ENCODE data around the gene CDKL1. TPM values are rescaled to one million over a fixed set of nuclear protein-coding genes. Genes with fewer than 3 reads are reported as not detected.

Gene CDKL1
- total RNA-seq, 4 donors from 2014 or later = 8.2 to 22.5 (median 9.5) TPM

DNA sequence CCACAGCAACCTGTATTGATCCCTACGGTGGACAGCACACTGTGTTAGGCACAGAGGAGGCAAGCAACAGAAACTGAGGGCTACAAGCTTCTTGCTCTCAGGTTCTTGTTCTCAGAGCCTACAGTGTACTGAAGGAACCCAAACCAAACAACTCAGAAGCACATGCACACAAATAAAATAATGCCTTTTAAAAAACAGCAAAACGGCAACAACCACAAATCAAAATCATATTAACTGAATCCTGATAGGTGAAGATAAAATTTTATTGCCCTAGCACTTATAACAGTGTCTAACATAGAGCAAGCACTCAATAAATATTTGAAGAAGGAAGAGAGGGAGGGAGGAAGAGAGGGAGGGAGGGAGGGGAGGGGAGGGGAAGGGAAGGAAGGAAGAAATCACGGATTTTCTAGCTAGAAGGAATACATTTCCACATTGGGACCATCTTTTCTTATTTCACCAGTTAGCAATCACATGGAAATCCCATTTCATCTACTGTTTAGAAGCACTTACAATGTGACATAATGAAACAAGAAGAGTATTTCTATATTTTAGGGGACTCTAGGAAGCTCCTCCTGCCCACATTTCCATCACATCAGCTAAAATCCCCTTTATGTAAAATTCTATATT, 57.4 kb downstream of the CDKL1 start:
- peaks cover 0 to 49% (median 23%) of the 10 kb centered on the region in 4 donors for H3K4me1 ChIP-seq
- H3K27ac ChIP-seq = peak overlapping the region in 1 of 4 donors; percentile 11
- H3K27me3 ChIP-seq = no peaks in the 10 kb centered on the region
- H3K4me3 ChIP-seq = no peak overlapping the region
- peaks cover 0 to 7% (median 0%) of the 10 kb centered on the region in 3 donors for H3K36me3 ChIP-seq
- TF ChIP-seq POLR2A (IDR thresholded peaks at IDR 0.05) (no peak), CTCF (IDR thresholded peaks at IDR 0.05) (no peak), EP300 (IDR thresholded peaks at IDR 0.05) (no peak)
- DNase-seq (ENCODE audit: low spot score in 2 of 2) = no peak
- no peaks in the 10 kb centered on the region for H3K9me3 ChIP-seq
- 60 to 65% methylated on average over 3 of the region's 3 CpGs for WGBS, 2 donors

DNA sequence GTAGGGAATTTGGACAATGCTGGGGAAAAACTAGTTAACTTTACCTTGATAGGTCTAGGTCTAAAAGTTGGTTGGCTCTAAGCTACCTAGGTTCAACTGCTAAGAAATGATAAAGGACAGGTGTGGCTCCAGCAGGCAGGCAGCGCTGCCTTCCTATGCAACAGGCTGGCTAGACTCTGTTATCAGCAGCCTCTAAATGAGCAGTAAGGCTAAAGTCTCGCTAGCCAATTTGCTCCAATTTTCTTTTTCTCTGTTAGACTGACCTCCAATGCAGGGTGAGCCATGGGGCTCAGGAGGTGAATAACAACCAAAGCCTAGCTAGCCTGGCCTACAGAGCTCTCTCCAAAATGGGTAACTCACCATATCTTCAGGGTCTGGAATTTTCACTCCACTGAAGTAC, 58.1 kb downstream of the CDKL1 start:
- no peaks in the 10 kb centered on the region for H3K9me3 ChIP-seq
- no peaks in the 10 kb centered on the region for H3K27me3 ChIP-seq
- no peak for TF ChIP-seq POLR2A (IDR thresholded peaks at IDR 0.05)
- TF ChIP-seq EP300 (IDR thresholded peaks at IDR 0.05) = no peak
- TF ChIP-seq CTCF (IDR thresholded peaks at IDR 0.05) = no peak
- peaks cover 0 to 43% (median 22%) of the 10 kb centered on the region in 4 donors for H3K4me1 ChIP-seq
- H3K4me3 ChIP-seq = no peak overlapping the region
- H3K36me3 ChIP-seq = peaks cover 0 to 7% (median 0%) of the 10 kb centered on the region in 3 donors
- H3K27ac ChIP-seq = peak overlapping the region in 1 of 4 donors; percentile 11
- 96% methylated on average over 2 of the region's 2 CpGs for WGBS, 2 donors
- no peak for DNase-seq (ENCODE audit: low spot score in 2 of 2)

DNA sequence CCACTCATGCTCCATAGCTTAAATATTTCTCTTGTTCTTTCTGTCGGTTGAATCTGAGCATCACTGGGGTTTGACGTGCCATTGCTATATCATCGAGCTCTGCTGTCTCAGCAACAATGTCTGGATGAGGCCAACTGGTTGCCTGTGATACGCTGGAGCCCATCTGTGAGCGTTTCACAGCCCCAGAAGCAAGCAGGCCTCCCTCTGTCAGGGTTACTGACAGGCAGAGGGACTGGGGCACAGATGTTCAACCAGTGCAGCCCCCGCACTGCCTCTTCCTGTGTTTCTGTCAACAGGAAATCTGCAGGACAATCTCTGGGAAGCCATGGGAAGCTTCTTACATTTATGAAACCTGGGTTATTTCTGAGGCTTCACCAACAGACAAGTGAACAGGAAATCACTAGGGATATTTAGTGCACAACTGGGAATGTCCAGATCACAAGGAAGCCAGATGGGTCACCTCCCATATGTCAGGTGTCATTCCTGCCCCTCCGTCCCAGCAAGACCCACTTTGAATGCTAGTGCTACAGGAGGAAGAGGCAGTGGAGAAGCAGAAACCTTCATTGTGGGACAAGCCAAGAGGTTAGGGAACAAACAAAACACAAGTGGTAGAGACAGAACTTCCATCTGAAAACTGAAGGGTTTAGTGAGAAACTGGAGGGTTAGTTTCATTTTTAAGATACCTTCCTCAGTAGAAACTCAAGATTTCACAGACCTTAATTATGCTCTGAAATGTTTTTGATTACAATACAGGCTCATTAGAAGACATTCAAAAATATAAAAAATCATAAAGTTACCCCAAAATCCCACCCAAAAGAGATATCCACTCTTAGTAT, 60.5 kb downstream of the CDKL1 start:
- 13 to 20% methylated on average over 7 of the region's 7 CpGs for WGBS, 2 donors

DNA sequence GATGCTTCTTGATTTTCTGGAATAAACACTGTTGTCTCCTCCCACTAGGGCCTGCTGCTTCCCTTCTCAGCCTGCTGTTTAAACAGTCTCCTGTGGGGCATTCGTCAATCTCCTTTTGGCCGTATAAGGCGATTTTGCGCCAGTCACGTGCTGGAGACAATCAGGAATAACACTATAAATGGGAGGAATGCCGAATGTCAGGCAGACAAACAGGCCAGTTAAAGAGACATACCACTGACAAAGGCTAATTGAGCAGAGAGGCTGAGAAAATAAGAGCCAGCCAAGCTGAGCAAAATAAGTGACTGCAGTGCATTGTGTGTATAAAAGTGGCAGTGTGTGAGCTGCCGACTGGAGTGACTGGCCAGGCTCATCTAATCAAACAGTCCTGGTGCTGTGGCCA, 61.3 kb downstream of the CDKL1 start:
- Histone ChIP-seq H3K27ac (peak overlapping the region; percentile 51 to 90 (median 80)), H3K4me1 (peaks cover 0 to 29% (median 14%) of the 10 kb centered on the region in 4 donors), H3K4me3 (no peak overlapping the region), H3K27me3 (no peaks in the 10 kb centered on the region), H3K9me3 (no peaks in the 10 kb centered on the region), H3K36me3 (peaks cover 0 to 20% (median 0%) of the 10 kb centered on the region in 3 donors)
- 9 to 17% methylated on average over 7 of the region's 7 CpGs for WGBS, 2 donors
- DNase-seq (ENCODE audit: low spot score in 2 of 2) = peak; percentile 48 to 69
- peak in 1 of 2 donors; percentile 47 for TF ChIP-seq POLR2A (IDR thresholded peaks at IDR 0.05)
- peak in 1 of 2 donors; percentile 79 for TF ChIP-seq EP300 (IDR thresholded peaks at IDR 0.05)
- TF ChIP-seq CTCF (IDR thresholded peaks at IDR 0.05) = peak in 3 of 5 experiments; percentile 7 to 49 (median 40)

More for the DNA sequence above, 60.5 kb downstream of the CDKL1 start:
- peaks cover 0 to 29% (median 14%) of the 10 kb centered on the region in 4 donors for H3K4me1 ChIP-seq
- no peak for TF ChIP-seq EP300 (IDR thresholded peaks at IDR 0.05)
- no peak for TF ChIP-seq CTCF (IDR thresholded peaks at IDR 0.05)
- no peak for DNase-seq (ENCODE audit: low spot score in 2 of 2)
- H3K27ac ChIP-seq = peak overlapping the region; percentile 51 to 90 (median 80)
- no peaks in the 10 kb centered on the region for H3K9me3 ChIP-seq
- no peak overlapping the region for H3K4me3 ChIP-seq
- peaks cover 0 to 11% (median 0%) of the 10 kb centered on the region in 3 donors for H3K36me3 ChIP-seq
- H3K27me3 ChIP-seq = no peaks in the 10 kb centered on the region

GRCh38 chr14:50334211-50334610, 62.5 kb downstream of the CDKL1 start:
- Histone ChIP-seq H3K4me3 (no peak overlapping the region), H3K27me3 (no peaks in the 10 kb centered on the region), H3K27ac (peak overlapping the region in 1 of 4 donors; percentile 88), H3K36me3 (peaks cover 0 to 29% (median 0%) of the 10 kb centered on the region in 3 donors), H3K4me1 (peaks cover 0 to 29% (median 14%) of the 10 kb centered on the region in 4 donors), H3K9me3 (no peaks in the 10 kb centered on the region)
- 92 to 94% methylated on average over 8 of the region's 8 CpGs for WGBS, 2 donors
- no peak for DNase-seq (ENCODE audit: low spot score in 2 of 2)
- TF ChIP-seq POLR2A (IDR thresholded peaks at IDR 0.05) (no peak), EP300 (IDR thresholded peaks at IDR 0.05) (no peak)
